Large intestine (tissue), 3 donors: Measurements from ENCODE around the gene PRXL2C. TPM values are rescaled to one million over a fixed set of nuclear protein-coding genes. Genes with fewer than 3 reads are reported as not detected.
"Not testable (repeated sequence)": the region's sequence is repeated elsewhere in the genome, so short reads cannot be mapped to it uniquely, and the experiment has no call there.

Experiments
- DNase-seq, 2 donors: peaks; one replicate each; pipeline versions ENCODE4 v3.0.0 to v3.0.0-alpha.2; 2013
- H3K27ac ChIP-seq: one replicate; pipeline ENCODE4 v1.5.1; 2013; ENCODE audit warnings: low read length
- H3K27me3 ChIP-seq: 2 replicates; pipeline ENCODE4 v1.6.1; 2013; ENCODE audit warnings: low read length; ENCODE audit not compliant: control insufficient read depth, insufficient read depth
- H3K36me3 ChIP-seq: 2 replicates; pipeline ENCODE4 v1.6.1; 2013; ENCODE audit warnings: low read length; ENCODE audit not compliant: control insufficient read depth, insufficient read depth
- H3K4me1 ChIP-seq: one replicate; pipeline ENCODE4 v1.6.1; 2013; ENCODE audit warnings: low read length; ENCODE audit not compliant: control insufficient read depth, insufficient read depth
- H3K4me3 ChIP-seq: one replicate; pipeline ENCODE4 v1.5.1; 2013; ENCODE audit warnings: low read length
- H3K9me3 ChIP-seq: one replicate; pipeline ENCODE4 v1.6.1; 2013; ENCODE audit warnings: mild to moderate bottlenecking, low read depth, low read length, moderate library complexity; ENCODE audit not compliant: control insufficient read depth
- WGBS: methylation state at CpG from one replicate; pipeline ENCODE4 v1.1.5; 2013; ENCODE audit warnings: low lambda C conversion rate; ENCODE audit not compliant: insufficient coverage; 5-methylcytosine and 5-hydroxymethylcytosine counted together
- polyA plus RNA-seq: library from polyadenylated mRNA; unstranded; fragments of 120-200 nt; gene quantifications from one replicate; pipeline ENCODE4 v1.2.1, GENCODE V29; 2013

Gene PRXL2C
- polyA plus RNA-seq, 1 donor: 5.9 TPM

- Histone ChIP-seq H3K27ac (peak overlapping the region; percentile 72), H3K36me3 (no peaks in the 10 kb centered on the region), H3K9me3 (no peaks in the 10 kb centered on the region), H3K4me3 (peak overlapping the region; percentile 56), H3K4me1 (no peaks in the 10 kb centered on the region), H3K27me3 (no peaks in the 10 kb centered on the region)
- no peak for DNase-seq
- WGBS: 58% methylated on average over 4 of the region's 11 CpGs
Measured at GRCh38 chr9:96620181-96620514, 35.0 kb downstream of the PRXL2C start.

DNA sequence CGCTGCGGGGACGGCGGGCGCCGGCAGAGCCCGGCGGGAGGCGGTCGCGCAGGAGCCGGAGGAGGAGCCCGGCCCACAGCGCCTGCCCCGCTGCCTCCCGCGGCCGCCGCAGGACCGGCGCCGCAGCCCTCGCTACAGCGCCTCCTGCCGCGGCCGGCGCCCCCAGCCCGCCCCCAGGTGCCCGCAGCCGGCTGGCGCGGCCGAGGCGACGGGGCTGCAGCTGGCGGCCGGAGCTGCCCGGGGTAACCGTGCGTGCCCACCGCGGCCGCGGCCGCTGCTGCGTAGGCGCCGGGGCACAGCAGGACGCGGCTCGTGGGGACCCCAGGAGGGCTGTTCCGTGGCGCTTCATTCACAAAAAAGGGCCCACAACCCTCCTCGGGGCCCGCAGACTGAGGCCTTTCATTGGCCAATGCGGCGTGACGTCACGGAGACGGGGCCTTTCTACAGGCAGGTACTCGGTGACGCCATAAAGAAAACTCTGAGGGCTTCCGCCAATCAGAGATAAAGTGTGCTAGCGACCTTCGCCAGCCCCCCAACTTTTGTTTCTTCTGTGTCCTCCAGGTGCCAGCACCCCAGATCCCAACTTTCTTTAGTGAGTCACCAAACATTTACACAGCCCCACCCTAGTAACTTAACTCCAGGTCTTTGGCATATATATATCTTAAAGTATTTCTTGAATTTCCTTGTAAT is 35.5 kb downstream of the PRXL2C start, which contains the start of gene CDC14B:
TSS of gene CDC14B (minus strand) at position 353 of the 690 bp plus-strand sequence. CDS start 465 bp downstream, outside the sequence.
- no peaks in the 10 kb centered on the region for H3K4me1 ChIP-seq
- H3K9me3 ChIP-seq: no peaks in the 10 kb centered on the region
- peak within 1 kb of the TSS; percentile 72 for H3K27ac ChIP-seq
- WGBS: no CpG with 5 or more reads among the region's 66 CpGs
- H3K36me3 ChIP-seq: no peaks in the 10 kb centered on the region
- H3K27me3 ChIP-seq: no peaks in the 10 kb centered on the region
- peak within 1 kb of the TSS; percentile 56 for H3K4me3 ChIP-seq
- DNase-seq: peak; percentile 92 to 96

GRCh38 chr9:96619124-96619465 is 36.0 kb downstream of the PRXL2C start:
- peak overlapping the region; percentile 48 for H3K4me3 ChIP-seq
- no peaks in the 10 kb centered on the region for H3K36me3 ChIP-seq
- no peaks in the 10 kb centered on the region for H3K27me3 ChIP-seq
- H3K9me3 ChIP-seq: no peaks in the 10 kb centered on the region
- no CpG with 5 or more reads among the region's 54 CpGs for WGBS
- no peak overlapping the region for H3K27ac ChIP-seq
- H3K4me1 ChIP-seq: no peaks in the 10 kb centered on the region
- peak; percentile 1 to 37 for DNase-seq

- no peaks in the 10 kb centered on the region for H3K27me3 ChIP-seq
- WGBS: no CpG with 5 or more reads among the region's 69 CpGs
- peak overlapping the region; percentile 51 for H3K27ac ChIP-seq
- H3K36me3 ChIP-seq: no peaks in the 10 kb centered on the region
- H3K4me1 ChIP-seq: no peaks in the 10 kb centered on the region
- H3K4me3 ChIP-seq: peak overlapping the region; percentile 48
- no peaks in the 10 kb centered on the region for H3K9me3 ChIP-seq
- DNase-seq: peak; percentile 38 to 75
Measured at GRCh38 chr9:96618209-96619123, 36.7 kb downstream of the PRXL2C start.

DNA sequence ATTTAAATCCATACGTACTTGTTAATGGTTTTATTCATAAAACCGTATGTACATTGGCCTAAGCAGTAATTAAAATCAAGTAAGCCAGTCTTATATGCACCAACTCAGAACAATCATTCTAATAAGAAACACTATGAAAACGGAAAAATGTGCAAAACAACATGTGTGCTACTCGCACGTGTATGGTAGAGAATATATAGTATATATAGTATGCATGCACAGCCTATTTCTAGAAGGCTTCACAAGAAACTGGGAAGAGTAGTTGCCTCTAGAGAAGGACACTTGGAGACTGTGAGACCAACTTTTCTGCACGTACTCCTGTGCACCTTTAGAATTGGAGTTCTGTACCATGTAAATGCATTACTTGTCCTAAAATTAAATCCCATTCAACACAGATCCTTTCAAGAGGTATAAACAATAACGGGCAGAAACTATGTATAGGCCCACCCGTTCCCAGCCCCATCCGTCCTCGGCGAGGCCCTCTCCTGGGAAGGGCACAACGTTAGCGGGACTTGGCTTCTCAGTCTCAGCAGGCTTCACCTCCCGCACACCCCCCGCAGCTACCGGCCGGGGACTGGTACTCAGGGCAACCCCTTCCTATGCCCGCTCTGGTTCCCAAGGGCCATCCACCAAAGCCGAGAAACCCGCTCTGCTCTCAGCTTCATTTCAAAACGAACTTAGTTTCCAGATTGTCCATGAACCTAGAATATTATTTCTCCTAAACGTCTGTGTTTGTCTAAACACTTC is 37.5 kb downstream of the PRXL2C start:
- Histone ChIP-seq H3K27ac (peak overlapping the region; percentile 51), H3K4me3 (no peak overlapping the region), H3K4me1 (no peaks in the 10 kb centered on the region)

GRCh38 chr9:96616817-96617438 is 38.2 kb downstream of the PRXL2C start:
- H3K36me3 ChIP-seq: no peaks in the 10 kb centered on the region
- DNase-seq: no peak
- no peak overlapping the region for H3K27ac ChIP-seq
- peaks cover 5% of the 10 kb centered on the region for H3K4me1 ChIP-seq
- no peaks in the 10 kb centered on the region for H3K9me3 ChIP-seq
- H3K27me3 ChIP-seq: no peaks in the 10 kb centered on the region
- WGBS: 82% methylated on average over 4 of the region's 7 CpGs
- H3K4me3 ChIP-seq: no peak overlapping the region

More for the DNA sequence above, 37.5 kb downstream of the PRXL2C start:
- no peaks in the 10 kb centered on the region for H3K9me3 ChIP-seq
- no peak for DNase-seq
- H3K36me3 ChIP-seq: no peaks in the 10 kb centered on the region
- H3K27me3 ChIP-seq: no peaks in the 10 kb centered on the region
- WGBS: 83% methylated on average over 3 of the region's 22 CpGs

DNA sequence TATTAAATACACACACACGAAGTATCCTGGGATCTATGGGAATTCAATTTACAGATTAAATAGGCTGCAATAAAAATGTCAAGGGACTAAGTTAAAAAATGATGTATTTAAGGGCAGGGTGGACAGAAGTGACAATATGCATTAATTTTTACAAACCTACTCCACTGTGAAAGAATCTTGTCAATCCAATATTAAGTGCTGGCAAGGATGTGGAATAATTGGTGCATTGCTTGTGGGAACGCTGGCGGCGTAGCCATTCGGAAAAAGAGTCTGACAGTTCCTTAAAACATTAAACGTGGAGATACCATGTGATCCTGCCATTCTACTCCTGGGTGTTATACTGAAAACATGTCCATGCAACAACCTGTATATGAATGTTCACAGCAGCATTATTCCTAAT is 39.7 kb downstream of the PRXL2C start:
- H3K4me3 ChIP-seq: no peak overlapping the region
- WGBS: 87% methylated on average over 3 of the region's 6 CpGs
- no peaks in the 10 kb centered on the region for H3K36me3 ChIP-seq
- H3K27ac ChIP-seq: no peak overlapping the region
- no peak for DNase-seq
- H3K9me3 ChIP-seq: no peaks in the 10 kb centered on the region
- H3K4me1 ChIP-seq: peaks cover 5% of the 10 kb centered on the region
- H3K27me3 ChIP-seq: no peaks in the 10 kb centered on the region

DNA sequence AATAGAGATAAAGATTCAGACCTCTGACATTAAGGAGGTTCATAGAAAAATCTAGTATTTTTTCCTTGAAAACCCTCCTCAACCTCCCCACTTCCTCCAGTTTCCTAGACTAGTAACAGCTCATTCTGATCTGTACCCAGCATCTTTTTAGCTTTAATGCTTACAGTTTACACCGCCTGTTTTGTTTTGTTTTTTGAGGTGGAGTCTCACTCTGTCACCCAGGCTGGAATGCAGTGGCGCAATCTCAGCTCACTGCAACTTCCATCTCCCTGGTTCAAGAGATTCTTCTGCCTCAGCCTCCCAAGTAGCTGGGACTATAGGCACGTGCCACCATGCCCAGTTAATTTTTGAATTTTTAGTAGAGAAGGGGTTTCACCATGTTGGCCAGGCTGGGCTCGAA is 40.5 kb downstream of the PRXL2C start:
- no CpG with 5 or more reads among the region's 4 CpGs for WGBS
- not testable (repeated sequence) for DNase-seq, H3K36me3 ChIP-seq, H3K4me1 ChIP-seq, H3K9me3 ChIP-seq, H3K4me3 ChIP-seq, H3K27me3 ChIP-seq, H3K27ac ChIP-seq

DNA sequence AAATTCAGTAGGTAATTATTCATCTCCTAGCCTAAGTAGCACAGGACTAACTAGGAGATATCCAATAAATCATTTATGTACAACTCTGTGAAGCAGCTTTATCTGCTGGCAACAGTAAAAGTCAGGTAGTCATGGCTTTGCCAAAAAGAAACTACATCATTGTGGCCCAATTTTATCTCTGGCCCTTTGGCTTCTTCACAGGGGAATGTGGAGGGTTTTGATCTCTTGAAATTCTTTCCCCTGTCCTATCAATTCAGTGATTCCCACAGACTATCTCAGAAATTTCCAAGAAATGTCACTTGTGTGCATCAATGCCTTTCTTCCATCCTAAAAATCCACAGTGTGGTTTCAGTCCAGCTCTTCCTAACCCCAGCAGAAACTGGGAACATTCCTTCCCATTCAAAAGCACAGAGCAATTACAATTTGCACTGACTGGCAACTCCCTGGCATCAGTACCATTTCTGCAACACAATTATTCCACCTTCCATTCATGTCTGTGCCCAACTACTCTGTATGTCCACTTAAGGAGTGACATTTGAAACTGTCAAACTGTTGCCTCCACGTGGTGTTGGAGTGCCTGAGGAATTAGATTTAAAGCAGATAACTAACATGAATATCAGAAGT is 42.0 kb downstream of the PRXL2C start:
- WGBS: 67% methylated on average over 1 of the region's 1 CpG

More for the DNA sequence above, 42.0 kb downstream of the PRXL2C start:
- no peak for DNase-seq
- no peak overlapping the region for H3K4me3 ChIP-seq
- no peaks in the 10 kb centered on the region for H3K9me3 ChIP-seq
- H3K4me1 ChIP-seq: peaks cover 5% of the 10 kb centered on the region
- H3K27me3 ChIP-seq: no peaks in the 10 kb centered on the region
- H3K27ac ChIP-seq: no peak overlapping the region
- no peaks in the 10 kb centered on the region for H3K36me3 ChIP-seq
